HFF-Myc (cell line): ENCODE results near the gene SPG7.

Source experiments
- DNase-seq: peaks from one replicate; pipeline ENCODE4 v3.0.0-alpha.2; 2011; ENCODE audit warnings: low read depth; ENCODE audit errors: extremely low read depth
- H3K4me3 ChIP-seq: replicated peaks from 2 replicates; pipeline ENCODE4 v1.5.1; 2011; ENCODE audit warnings: low read depth, mild to moderate bottlenecking, control low read depth, low read length
- TF ChIP-seq, protein P1 (sequence below): IDR thresholded peaks from 2 replicates; pipeline ENCODE4 v1.5.1; 2012; ENCODE audit warnings: mild to moderate bottlenecking, low read depth, low read length, control low read depth; ENCODE audit errors: missing control alignments

SPG7 gene

DNA sequence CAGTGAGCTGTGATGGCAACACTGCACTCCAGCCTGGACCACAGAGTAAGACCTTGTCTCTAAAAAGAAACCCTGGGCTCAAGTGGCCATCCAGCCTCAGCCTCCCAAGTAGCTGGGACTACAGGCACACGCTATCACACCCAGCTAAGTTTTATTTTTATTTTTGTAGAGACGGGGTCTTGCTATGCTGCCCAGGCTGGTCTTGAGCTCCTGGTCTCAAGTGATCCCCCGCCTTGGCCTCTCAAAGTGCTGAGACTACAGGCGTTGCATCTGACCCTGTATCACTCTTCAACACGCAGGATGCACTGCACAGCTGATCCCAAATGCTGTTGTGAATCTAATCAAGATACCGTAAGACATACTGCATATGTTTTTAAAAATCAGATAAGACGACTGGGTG, 40.8 kb upstream of the SPG7 start:
- TF ChIP-seq, protein P1, sequence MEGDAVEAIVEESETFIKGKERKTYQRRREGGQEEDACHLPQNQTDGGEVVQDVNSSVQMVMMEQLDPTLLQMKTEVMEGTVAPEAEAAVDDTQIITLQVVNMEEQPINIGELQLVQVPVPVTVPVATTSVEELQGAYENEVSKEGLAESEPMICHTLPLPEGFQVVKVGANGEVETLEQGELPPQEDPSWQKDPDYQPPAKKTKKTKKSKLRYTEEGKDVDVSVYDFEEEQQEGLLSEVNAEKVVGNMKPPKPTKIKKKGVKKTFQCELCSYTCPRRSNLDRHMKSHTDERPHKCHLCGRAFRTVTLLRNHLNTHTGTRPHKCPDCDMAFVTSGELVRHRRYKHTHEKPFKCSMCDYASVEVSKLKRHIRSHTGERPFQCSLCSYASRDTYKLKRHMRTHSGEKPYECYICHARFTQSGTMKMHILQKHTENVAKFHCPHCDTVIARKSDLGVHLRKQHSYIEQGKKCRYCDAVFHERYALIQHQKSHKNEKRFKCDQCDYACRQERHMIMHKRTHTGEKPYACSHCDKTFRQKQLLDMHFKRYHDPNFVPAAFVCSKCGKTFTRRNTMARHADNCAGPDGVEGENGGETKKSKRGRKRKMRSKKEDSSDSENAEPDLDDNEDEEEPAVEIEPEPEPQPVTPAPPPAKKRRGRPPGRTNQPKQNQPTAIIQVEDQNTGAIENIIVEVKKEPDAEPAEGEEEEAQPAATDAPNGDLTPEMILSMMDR, result no peak
- no peak overlapping the region for H3K4me3 ChIP-seq

DNA sequence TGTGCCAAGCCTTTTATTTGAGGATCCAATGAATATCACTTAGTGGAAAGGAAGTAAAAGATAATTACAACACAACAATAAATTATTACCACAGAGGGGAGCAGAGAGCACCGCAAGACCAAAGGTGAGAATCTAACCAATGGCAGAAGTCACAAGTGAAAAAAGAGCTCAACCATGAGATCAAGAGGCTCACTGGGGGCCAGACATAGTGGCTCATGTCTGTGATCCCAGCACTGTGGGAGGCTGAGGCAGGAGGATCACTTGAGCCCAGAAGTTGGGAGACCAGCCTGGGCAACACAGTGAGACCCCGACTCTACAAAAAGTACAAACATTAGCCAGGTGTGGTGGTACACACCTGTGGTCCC, 35.5 kb upstream of the SPG7 start:
- no peak overlapping the region for H3K4me3 ChIP-seq
- TF ChIP-seq, protein P1, result no peak
- no peak for DNase-seq

More for the DNA sequence above, 40.8 kb upstream of the SPG7 start:
- no peak for DNase-seq

DNA sequence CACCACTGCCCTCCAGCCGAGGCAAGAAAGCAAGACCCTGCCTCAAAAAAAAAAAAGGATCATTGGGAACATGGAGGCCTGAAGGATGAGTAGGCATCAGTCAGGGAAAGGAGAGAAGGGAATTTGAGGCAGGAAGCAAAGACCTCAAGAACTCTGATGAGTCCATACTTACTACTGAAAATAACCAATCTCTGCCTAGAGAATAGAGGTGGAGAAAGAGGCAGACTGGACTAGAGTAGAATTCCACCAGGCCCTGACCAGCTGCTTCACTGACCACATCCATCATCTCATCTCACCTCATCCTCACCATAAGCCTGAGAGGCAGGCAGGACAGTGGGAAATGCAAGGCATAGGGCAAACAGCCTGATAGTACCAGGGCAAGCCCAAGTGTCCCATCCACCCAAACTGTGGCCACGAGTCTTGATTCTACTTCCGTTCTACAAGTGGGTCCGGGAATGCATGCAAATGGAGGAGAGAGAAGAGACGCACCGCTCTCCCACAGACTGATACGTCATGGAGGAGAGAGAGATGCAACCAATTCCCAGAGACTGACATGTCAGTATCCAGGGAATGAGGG, 35.0 kb upstream of the SPG7 start:
- no peak overlapping the region for H3K4me3 ChIP-seq
- TF ChIP-seq, protein P1, result no peak
- DNase-seq, result no peak

DNA sequence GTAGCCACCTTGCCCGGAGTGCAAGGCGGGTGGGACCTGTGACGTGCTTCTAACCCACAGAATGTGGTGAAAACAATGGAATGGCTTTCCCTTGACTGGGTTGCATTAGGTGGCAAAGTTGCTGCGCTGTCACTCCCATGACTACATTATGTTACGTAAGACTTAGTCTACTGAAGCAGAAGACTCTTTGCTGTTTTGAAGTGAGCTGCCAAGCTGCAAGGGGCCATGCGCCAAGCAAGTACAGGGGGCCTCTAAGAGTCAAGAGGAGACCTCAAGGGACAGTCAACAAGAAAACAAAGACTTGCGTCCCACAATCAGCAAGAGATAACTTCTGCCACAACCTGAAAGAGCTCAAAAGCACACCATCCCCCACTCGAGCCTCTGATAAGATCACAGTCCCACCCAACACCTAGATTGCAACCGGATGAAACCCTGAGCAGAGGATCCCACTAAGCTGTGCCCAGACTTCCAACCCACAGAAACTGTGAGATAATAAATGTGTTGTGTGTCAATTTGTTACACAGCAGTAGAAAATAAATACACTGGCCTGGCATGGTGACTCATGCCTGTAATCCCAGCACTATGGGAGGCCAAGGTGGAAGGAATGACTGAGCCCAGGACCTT, 34.3 kb upstream of the SPG7 start:
- DNase-seq, result no peak
- H3K4me3 ChIP-seq, result no peak overlapping the region
- TF ChIP-seq, protein P1, result no peak

DNA sequence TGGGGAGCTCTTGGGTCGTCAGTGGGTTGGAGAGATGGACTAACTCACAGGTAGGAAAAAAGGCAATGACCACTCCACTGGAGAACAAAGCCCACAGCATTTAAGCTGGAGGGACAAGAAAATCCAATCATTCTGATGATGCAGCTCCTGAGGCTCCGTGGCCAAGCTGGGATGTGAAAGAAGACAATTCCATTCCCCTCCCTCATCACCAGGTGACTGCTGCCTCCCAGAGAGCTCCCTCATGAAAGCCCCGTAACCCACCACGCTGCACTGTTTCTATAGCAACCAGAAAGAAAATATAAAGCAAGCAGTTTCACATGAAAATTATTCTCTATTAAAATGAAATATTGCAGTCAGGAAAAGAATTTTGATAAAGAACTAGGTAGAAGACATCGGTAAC, 33.1 kb upstream of the SPG7 start:
- no peak for DNase-seq
- no peak overlapping the region for H3K4me3 ChIP-seq
- TF ChIP-seq, protein P1, result no peak

DNA sequence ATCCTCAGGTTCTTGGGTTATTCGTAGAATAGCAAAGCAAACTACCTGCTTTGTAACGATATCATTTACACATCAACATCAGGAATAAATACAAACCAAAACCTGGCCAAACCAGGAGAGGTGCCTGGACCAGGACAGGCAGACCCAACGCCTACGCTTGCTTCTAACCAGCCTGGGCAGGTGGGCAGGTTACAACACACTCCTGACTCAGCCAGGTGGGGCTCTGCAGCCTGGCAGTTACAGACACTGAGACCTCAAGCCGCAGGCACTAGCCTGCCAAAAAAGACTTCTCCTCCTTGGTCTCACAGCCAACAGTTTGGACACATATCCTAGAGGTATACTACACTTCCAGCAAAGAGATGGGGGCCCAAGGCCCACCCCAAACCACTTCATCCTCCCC, 31.8 kb upstream of the SPG7 start:
- no peak overlapping the region for H3K4me3 ChIP-seq
- DNase-seq, result no peak
- TF ChIP-seq, protein P1, result no peak

DNA sequence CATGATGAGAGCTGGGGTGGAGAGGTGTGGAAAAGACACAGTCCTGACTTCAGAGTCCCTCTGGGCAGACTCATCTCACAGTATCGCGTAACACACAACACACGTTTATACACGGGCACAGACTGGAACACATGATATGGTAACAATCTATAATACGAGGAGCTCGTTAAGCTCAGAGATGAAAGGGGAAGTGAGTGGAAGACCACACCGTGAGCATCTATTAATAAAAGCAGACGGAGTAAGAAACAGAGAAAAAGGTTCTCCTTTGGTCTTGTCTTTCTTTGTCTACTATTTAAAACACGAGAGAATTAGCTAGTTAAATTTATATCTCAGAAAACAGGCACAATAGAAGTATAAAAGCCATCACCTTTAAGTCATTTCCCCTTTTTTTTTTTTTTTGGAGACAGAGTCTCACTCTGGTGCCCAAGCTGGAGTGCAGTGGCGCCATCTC, 31.4 kb upstream of the SPG7 start:
- no peak overlapping the region for H3K4me3 ChIP-seq
- TF ChIP-seq, protein P1, result no peak
- no peak for DNase-seq
